Fibroblast of mammary gland (primary cell): ENCODE data around the gene ERVFRD-1.

Experiments
- DNase-seq: peaks from one replicate; pipeline ENCODE4 v3.0.0-alpha.2; 2010; ENCODE audit warnings: low read depth
- H3K4me3 ChIP-seq: 2 replicates; pipeline ENCODE4 v1.5.1; 2011; ENCODE audit warnings: low read depth, mild to moderate bottlenecking, low read length, moderate library complexity; ENCODE audit not compliant: control insufficient read depth
- CTCF ChIP-seq: conservative IDR thresholded peaks from 2 replicates; pipeline ENCODE4 v1.5.1; 2011; ENCODE audit warnings: low read depth, low read length, inconsistent platforms; ENCODE audit not compliant: control insufficient read depth, insufficient read depth

The ERVFRD-1 gene

GRCh38 chr6:11076540-11076939 is 35.0 kb downstream of the ERVFRD-1 start:
- no peak for TF ChIP-seq CTCF
- DNase-seq, result no peak
- H3K4me3 ChIP-seq, result no peak overlapping the region

GRCh38 chr6:11072101-11072500 is 39.4 kb downstream of the ERVFRD-1 start:
- no peak for DNase-seq
- no peak overlapping the region for H3K4me3 ChIP-seq
- no peak for TF ChIP-seq CTCF

DNA sequence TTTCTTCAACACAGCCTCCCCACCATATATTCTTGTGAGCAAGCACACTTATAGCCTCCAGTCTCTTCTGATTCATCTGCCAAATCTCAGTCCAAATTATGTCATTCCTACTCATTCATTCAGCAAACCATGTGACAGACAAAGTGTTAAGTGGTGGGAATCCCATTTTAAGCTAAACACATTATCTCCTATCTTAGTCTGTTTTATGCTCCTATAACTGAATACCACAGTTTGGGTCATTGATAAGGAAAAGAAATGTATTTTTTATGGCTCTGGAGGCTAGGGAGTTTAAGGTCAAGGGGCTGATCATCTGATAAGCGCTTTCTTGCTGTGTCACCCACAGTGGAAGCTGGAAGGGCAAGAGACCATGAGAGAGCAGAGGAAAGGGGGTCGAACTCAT is 41.8 kb downstream of the ERVFRD-1 start:
- no peak for TF ChIP-seq CTCF
- no peak overlapping the region for H3K4me3 ChIP-seq
- DNase-seq, result no peak

- H3K4me3 ChIP-seq, result no peak overlapping the region
- no peak for TF ChIP-seq CTCF
- no peak for DNase-seq
These were observed 44.2 kb downstream of the ERVFRD-1 start for GRCh38 chr6:11067348-11067747.

DNA sequence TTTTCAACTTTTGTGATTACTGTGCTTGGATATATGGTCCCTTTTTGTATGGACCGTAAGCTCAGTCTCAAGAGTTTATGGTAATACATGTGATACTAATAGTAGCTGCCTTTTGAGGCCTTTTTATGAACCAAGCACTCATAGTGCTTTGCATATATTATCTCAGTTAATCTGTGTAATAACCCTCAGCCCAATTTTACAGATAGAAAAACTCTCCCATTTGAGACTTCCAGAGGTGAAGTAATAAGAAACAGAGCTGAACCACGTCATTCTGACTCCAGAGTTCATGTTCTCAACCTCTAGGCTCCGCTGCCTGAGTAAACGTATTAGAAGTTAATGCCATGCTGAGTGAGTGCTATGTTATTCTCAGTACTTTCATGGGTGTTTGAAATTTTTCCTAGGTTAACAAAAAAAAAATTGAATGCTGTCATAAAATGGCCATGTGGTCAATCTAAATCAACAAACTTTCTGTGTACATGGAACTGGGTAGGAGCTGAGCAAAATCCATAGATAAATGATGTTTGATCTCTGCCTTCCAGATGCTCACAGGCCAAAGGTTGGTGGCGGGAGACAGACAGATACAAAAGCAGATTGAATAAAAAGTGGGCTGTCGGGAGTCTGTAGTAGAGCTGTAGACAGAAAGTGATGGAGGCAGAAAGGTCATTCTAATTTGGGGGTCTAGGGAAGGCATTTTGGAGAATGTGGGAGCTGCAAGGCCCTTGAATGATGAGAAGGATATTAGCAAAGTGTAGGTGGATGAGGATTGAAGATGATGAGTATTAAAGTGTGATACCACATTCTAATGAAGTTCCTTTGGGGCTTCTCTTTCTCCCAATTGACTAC is 44.8 kb downstream of the ERVFRD-1 start:
- DNase-seq, result no peak
- TF ChIP-seq CTCF, result no peak
- no peak overlapping the region for H3K4me3 ChIP-seq

DNA sequence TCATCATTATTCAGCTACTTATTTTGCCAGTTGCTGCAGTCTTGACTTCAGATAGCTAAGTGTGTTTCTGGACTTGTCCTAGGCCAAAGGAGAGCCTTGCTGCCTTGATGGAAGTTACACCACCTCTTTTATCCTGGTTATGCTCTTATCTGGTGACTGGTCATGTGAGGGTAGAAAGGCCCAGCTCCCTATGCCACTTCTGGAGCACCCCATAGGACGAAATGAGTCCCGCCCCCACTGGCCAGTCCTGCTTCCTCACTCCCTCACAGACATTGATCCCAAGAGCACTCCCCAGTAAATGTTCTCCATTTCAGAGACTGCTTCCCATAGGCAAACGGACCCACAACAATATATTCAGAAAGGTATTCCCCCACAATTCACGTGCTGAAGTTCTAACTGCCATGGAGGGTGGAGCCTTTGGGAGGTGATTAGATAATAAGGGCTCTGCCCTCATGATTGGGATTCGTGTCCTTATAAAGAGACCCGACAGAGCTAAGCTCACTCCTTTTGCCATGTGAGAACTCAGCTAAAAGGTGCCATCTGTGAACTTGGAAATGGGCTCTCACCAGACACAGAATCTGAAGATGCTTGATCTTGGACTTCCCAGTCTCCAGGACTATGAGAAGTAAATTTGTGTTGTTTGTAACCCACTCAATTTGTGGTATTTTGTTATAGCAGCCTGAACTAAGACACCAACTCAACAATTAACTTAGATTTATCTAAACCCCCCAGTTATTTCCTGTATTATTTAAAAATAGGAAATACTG is 45.9 kb downstream of the ERVFRD-1 start:
- no peak for TF ChIP-seq CTCF
- no peak overlapping the region for H3K4me3 ChIP-seq
- no peak for DNase-seq
